Measurements from ENCODE around the gene SHISA8.

SHISA8 gene

GRCh38 chr22:41913842-41914534 is 886 bp downstream of the SHISA8 start:
- no peak for DNase-seq (ENCODE audit: low spot score)

GRCh38 chr22:41913040-41913719 is 1.7 kb downstream of the SHISA8 start:
- DNase-seq (ENCODE audit: low spot score), result no peak

- DNase-seq (ENCODE audit: low spot score), result no peak
Measured at GRCh38 chr22:41912338-41913039, 2.4 kb downstream of the SHISA8 start.

GRCh38 chr22:41911001-41911611 is 3.8 kb downstream of the SHISA8 start:
- DNase-seq (ENCODE audit: low spot score), result no peak

- DNase-seq (ENCODE audit: low spot score), result no peak
Measured at GRCh38 chr22:41910050-41911000, 4.5 kb downstream of the SHISA8 start.

- no peak for DNase-seq (ENCODE audit: low spot score)
Measured at GRCh38 chr22:41909310-41910049, 5.4 kb downstream of the SHISA8 start.

GRCh38 chr22:41908411-41909309 is 6.2 kb downstream of the SHISA8 start:
- DNase-seq (ENCODE audit: low spot score), result peak; percentile 58

GRCh38 chr22:41907436-41908401 is 7.2 kb downstream of the SHISA8 start:
- no peak for DNase-seq (ENCODE audit: low spot score)

- DNase-seq (ENCODE audit: low spot score), result no peak
Measured at GRCh38 chr22:41906822-41907221, 8.1 kb downstream of the SHISA8 start.

GRCh38 chr22:41905411-41906202 is 9.3 kb downstream of the SHISA8 start:
- no peak for DNase-seq (ENCODE audit: low spot score)

- no peak for DNase-seq (ENCODE audit: low spot score)
Measured at GRCh38 chr22:41904450-41905410, 10.1 kb downstream of the SHISA8 start.

GRCh38 chr22:41902932-41903421 is 11.9 kb downstream of the SHISA8 start:
- peak; percentile 93 for DNase-seq (ENCODE audit: low spot score)

- no peak for DNase-seq (ENCODE audit: low spot score)
Measured at GRCh38 chr22:41902016-41902415, 12.9 kb downstream of the SHISA8 start.

- DNase-seq (ENCODE audit: low spot score), result no peak
Measured at GRCh38 chr22:41900652-41901312, 14.1 kb downstream of the SHISA8 start.

GRCh38 chr22:41899992-41900651 is 14.8 kb downstream of the SHISA8 start:
- no peak for DNase-seq (ENCODE audit: low spot score)
